Measurements from ENCODE around the gene ZNF526. TPM values are rescaled to one million over a fixed set of nuclear protein-coding genes. Genes with fewer than 3 reads are reported as not detected.
"Not testable (repeated sequence)": the region's sequence is repeated elsewhere in the genome, so short reads cannot be mapped to it uniquely, and the experiment has no call there.

Gene ZNF526
- total RNA-seq, 1 experiment from 2014 or later, result 8.4 TPM

- in situ Hi-C loops (cut with HindIII; ENCODE audit: low pct_unique_long_range_greater_than_20kb, low sequenced_read_pairs), result no loop called here
- DNase-seq (ENCODE audit: low read depth), result no peak
These were observed 32.5 kb downstream of the ZNF526 start for GRCh38 chr19:42252365-42253244.

GRCh38 chr19:42253245-42254088 is 33.4 kb downstream of the ZNF526 start:
- in situ Hi-C loops (cut with HindIII; ENCODE audit: low pct_unique_long_range_greater_than_20kb, low sequenced_read_pairs), result no loop called here
- peak; percentile 45 for DNase-seq (ENCODE audit: low read depth)

GRCh38 chr19:42254089-42254849 is 34.2 kb downstream of the ZNF526 start:
- in situ Hi-C loops (cut with HindIII; ENCODE audit: low pct_unique_long_range_greater_than_20kb, low sequenced_read_pairs), result no loop called here
- DNase-seq (ENCODE audit: low read depth), result peak; percentile 79

- in situ Hi-C loops (cut with HindIII; ENCODE audit: low pct_unique_long_range_greater_than_20kb, low sequenced_read_pairs), result no loop called here
- peak; percentile 91 for DNase-seq (ENCODE audit: low read depth)
These were observed 35.0 kb downstream of the ZNF526 start, which contains the start of gene ERF for GRCh38 chr19:42254850-42255765. Gene ERF (minus strand): TSS chr19:42255128. CDS start chr19:42254999, 129 bp downstream.

- in situ Hi-C loops (cut with HindIII; ENCODE audit: low pct_unique_long_range_greater_than_20kb, low sequenced_read_pairs), result no loop called here
- no peak for DNase-seq (ENCODE audit: low read depth)
These were observed 35.9 kb downstream of the ZNF526 start for GRCh38 chr19:42255766-42256745.

- in situ Hi-C loops (cut with HindIII; ENCODE audit: low pct_unique_long_range_greater_than_20kb, low sequenced_read_pairs); DNase-seq (ENCODE audit: low read depth): not testable (repeated sequence)
These were observed 37.7 kb downstream of the ZNF526 start for GRCh38 chr19:42257842-42258241.

- no peak for DNase-seq (ENCODE audit: low read depth)
- in situ Hi-C loops (cut with HindIII; ENCODE audit: low pct_unique_long_range_greater_than_20kb, low sequenced_read_pairs), result no loop called here
These were observed 41.7 kb downstream of the ZNF526 start for GRCh38 chr19:42261763-42262162.

- in situ Hi-C loops (cut with HindIII; ENCODE audit: low pct_unique_long_range_greater_than_20kb, low sequenced_read_pairs); DNase-seq (ENCODE audit: low read depth): not testable (repeated sequence)
These were observed 46.0 kb downstream of the ZNF526 start for GRCh38 chr19:42266105-42266504.

GRCh38 chr19:42266928-42267603 is 47.0 kb downstream of the ZNF526 start:
- DNase-seq (ENCODE audit: low read depth); in situ Hi-C loops (cut with HindIII; ENCODE audit: low pct_unique_long_range_greater_than_20kb, low sequenced_read_pairs): not testable (repeated sequence)

- DNase-seq (ENCODE audit: low read depth), result no peak
- in situ Hi-C loops (cut with HindIII; ENCODE audit: low pct_unique_long_range_greater_than_20kb, low sequenced_read_pairs), result no loop called here
These were observed 47.6 kb downstream of the ZNF526 start for GRCh38 chr19:42267644-42268141.

- DNase-seq (ENCODE audit: low read depth), result peak; percentile 100
- in situ Hi-C loops (cut with HindIII; ENCODE audit: low pct_unique_long_range_greater_than_20kb, low sequenced_read_pairs), result no loop called here
These were observed 48.1 kb downstream of the ZNF526 start for GRCh38 chr19:42268142-42268703.

- in situ Hi-C loops (cut with HindIII; ENCODE audit: low pct_unique_long_range_greater_than_20kb, low sequenced_read_pairs), result no loop called here
- DNase-seq (ENCODE audit: low read depth), result peak; percentile 100
These were observed 48.8 kb downstream of the ZNF526 start, which contains the start of gene CIC for GRCh38 chr19:42268704-42269477. Gene CIC (plus strand): TSS chr19:42269252. CDS start chr19:42271784, 2,532 bp downstream.

GRCh38 chr19:42269478-42270345 is 49.6 kb downstream of the ZNF526 start:
- no peak for DNase-seq (ENCODE audit: low read depth)
- in situ Hi-C loops (cut with HindIII; ENCODE audit: low pct_unique_long_range_greater_than_20kb, low sequenced_read_pairs), result no loop called here

Data from Caki2 (cell line).